D721Med (cell line): Measurements from ENCODE around the gene PDE8A.

Experiments used
- DNase-seq: peaks from one replicate; pipeline ENCODE4 v3.0.0; 2011; ENCODE audit warnings: low spot score; ENCODE audit not compliant: insufficient read length
- FAIRE-seq: peaks from 2 replicates; lab custom pipeline; 2011; peaks lifted over from hg19 to GRCh38; lab: Jason Lieb, UNC
- TF ChIP-seq, protein P1 (sequence below): IDR thresholded peaks from 2 replicates; pipeline ENCODE4 v1.5.1; 2012; ENCODE audit warnings: mild to moderate bottlenecking, control low read depth; ENCODE audit not compliant: insufficient read depth; ENCODE audit errors: missing control alignments

Gene PDE8A

DNA sequence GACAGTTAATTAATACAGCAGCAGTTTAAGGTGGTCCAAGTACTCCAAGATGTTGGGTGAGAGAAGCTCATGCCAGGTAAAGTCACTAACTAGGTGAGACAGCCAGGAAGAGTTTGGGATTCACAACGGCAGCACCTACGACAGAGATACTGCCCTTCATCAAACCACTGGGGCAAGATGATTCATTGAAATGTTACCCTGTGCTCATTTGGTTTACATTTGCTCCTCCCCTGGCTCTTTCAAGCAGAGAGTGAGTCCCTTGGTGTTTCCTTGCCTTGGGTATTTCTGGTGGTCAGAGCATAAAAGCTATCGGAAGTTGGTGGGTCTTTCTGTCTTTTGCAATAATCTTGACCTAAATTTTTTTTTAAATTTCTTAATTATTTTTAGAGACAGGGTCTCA is 19.9 kb upstream of the PDE8A start:
- DNase-seq = no peak
- no peak for FAIRE-seq
- TF ChIP-seq, protein P1, sequence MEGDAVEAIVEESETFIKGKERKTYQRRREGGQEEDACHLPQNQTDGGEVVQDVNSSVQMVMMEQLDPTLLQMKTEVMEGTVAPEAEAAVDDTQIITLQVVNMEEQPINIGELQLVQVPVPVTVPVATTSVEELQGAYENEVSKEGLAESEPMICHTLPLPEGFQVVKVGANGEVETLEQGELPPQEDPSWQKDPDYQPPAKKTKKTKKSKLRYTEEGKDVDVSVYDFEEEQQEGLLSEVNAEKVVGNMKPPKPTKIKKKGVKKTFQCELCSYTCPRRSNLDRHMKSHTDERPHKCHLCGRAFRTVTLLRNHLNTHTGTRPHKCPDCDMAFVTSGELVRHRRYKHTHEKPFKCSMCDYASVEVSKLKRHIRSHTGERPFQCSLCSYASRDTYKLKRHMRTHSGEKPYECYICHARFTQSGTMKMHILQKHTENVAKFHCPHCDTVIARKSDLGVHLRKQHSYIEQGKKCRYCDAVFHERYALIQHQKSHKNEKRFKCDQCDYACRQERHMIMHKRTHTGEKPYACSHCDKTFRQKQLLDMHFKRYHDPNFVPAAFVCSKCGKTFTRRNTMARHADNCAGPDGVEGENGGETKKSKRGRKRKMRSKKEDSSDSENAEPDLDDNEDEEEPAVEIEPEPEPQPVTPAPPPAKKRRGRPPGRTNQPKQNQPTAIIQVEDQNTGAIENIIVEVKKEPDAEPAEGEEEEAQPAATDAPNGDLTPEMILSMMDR = no peak

DNA sequence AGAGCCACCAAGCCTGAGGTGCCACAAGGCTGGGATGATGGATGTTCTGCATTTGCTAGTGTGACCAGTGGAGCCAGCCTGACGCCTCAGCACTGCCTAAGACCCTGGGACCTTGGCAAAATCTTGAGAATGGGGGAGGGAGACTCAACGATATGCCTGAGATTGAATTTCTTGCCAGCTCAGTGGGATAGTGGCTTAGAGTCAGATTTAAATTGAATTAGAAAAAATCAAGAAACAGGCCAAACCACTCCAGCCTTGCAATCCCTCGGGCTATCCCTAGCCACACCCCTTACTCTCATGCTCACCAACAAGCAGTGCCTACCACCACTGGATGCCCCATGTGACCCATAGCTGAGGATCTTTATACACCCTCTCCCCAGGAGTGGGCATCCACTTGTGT is 18.7 kb upstream of the PDE8A start:
- DNase-seq (no peak), FAIRE-seq (no peak)
- TF ChIP-seq, protein P1 = no peak

DNA sequence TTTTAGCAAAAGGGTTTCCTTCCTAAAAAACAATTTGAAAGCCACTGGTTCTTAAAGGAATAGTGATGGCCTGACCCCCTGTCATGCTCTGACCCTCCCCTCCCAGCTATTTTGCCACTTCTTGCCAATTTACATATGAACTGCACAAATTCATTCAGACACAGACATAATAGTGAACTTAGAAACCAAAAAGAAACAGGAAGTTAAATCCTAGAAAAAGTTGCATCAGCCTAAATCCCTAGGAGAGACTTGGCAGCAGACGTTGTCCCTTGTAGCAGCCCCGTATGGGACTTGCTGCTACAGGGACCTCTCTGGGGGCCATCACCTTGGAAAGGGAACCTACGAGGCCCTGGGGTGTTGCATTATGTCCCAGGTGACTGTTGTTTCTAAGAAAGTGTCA is 14.3 kb upstream of the PDE8A start:
- no peak for FAIRE-seq
- TF ChIP-seq, protein P1 = no peak
- no peak for DNase-seq

DNA sequence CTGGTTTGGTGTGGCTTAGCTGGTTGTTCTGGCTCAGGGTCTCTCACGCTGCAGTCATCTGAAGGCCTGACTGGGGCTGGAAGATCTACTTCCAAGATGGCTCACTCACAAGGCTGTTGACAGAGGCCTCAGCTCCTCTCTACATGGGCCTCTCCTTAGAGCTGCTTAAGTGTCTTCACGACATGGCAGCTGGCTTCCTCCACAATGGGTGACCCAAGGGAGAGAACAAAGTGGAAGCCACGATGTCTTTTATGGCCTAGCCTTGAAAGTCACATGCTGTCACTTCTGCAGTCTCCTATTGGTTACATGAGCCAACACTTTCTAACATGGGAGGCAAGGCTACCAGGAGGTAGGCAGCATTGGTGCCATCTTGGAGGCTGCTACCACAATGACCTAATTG is 13.4 kb upstream of the PDE8A start:
- DNase-seq = no peak
- FAIRE-seq = no peak
- TF ChIP-seq, protein P1 = no peak

DNA sequence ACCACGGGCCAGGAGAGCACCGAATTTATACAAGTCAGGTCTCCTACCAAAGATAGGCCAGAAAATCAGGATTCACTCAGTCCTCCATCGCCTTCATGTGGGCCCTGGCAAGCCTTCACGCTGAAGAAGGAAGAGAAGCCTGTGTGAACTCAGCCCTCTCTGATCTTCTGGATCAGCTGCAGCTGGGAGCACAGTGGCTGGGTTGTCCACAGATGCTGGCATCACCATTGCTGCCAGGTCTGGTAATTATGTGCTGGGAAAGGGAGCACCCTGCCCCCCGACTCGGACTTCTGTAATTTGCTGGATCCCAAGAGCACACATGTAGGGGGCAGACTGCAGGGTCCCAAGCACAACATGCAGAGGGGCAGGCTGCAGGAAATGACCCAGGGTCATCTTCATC is 12.4 kb upstream of the PDE8A start:
- TF ChIP-seq, protein P1 = no peak
- DNase-seq = no peak
- no peak for FAIRE-seq

DNA sequence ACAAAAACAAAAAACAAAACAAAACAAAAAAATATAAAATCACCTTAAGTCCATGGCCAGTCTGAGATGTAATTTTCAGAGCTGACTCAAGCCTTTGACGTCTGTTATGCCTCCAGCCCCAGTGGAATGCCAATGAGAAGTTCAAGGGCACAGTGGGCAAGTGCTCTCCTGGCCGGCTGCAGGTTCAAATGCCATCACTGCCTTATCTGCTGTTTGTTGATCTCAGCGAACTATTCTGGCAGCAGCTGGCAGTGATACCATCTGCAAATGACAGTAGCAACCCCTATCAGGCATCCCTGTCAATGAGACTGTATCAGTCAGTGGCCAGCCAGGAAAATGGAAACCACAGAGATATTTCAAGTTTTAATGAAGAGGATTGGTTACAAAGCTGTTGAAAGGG is 10.8 kb upstream of the PDE8A start:
- DNase-seq (no peak), FAIRE-seq (no peak)
- TF ChIP-seq, protein P1 = no peak

DNA sequence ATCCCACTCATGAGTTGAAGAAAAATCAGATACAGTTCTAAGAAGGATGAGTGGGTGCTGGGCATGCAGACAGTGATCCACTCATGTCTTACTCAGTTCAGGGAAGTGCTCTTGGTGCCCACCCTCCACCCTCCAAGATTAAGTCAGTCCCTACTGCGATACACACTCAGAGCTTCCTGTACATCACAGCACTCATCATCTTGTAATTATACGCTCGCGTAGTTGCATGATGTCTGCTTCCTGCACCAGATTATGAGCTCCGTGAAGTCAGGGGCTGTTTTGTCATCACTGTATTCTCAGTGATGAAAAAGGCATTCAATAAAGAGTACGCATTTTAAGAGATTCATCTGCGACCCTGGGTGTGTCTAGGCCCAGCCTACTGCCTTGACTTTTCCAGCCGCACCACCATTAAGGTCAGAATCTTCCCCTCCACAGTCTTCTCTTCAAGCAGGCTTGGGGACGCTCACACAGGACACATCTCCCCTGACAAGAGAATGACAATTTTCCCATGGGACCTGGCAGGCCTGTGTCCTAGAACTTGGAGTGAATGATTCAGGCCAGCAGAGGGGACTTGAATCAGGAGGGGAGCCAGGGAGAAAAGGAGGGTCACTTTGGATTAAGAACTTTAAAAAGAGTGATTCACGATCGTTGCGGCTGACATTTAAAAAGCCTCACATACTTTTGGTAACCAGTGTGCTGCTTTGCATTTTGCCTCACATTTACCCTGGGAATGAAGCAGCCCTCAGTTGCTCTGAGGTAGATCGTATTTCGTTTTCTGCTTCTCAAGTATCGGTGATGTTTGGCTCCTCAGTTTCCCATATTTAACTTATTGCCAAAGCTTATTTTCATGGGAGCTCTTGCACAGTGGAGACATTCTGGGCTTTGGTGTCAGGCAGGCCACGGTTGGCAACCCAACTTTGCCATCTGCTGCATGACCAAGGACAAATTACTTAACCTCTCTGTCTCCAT is 7.9 kb upstream of the PDE8A start:
- DNase-seq = no peak
- FAIRE-seq = no peak
- TF ChIP-seq, protein P1 = no peak
